AG04449 (cell line): ENCODE data around the gene PBX3.

ENCODE experiments used
- CTCF ChIA-PET: fragments of 350-600 bp; formaldehyde crosslinking; extraction: SDS; loops from one replicate; lab custom pipeline; 2021; ENCODE audit warnings: antibody characterized with exemption; lab: Yijun Ruan, JAX
- POLR2A ChIA-PET: fragments of 400-600, 350-600 bp; formaldehyde crosslinking; extraction: SDS; loops from one replicate; lab custom pipeline; 2020; ENCODE audit warnings: antibody characterized with exemption, inconsistent platforms; lab: Yijun Ruan, JAX
- DNase-seq: peaks from one replicate; pipeline ENCODE4 v3.0.0-alpha.2; 2010; ENCODE audit warnings: low read depth, low spot score
- H3K4me3 ChIP-seq: 2 replicates; pipeline ENCODE4 v1.5.1; 2011; ENCODE audit warnings: low read depth, mild to moderate bottlenecking, control low read depth, low read length
- TF ChIP-seq, protein P1 (sequence below): IDR thresholded peaks from one replicate; pipeline ENCODE4 v1.5.1; 2011; ENCODE audit warnings: mild to moderate bottlenecking, moderate library complexity, low read length, control low read depth, inconsistent platforms; ENCODE audit not compliant: insufficient read depth; ENCODE audit errors: missing control alignments

PBX3 gene

GRCh38 chr9:125972012-125972729, 225.0 kb downstream of the PBX3 start:
- no peak for DNase-seq
- no peak overlapping the region for H3K4me3 ChIP-seq
- CTCF ChIA-PET, result no interaction called here
- POLR2A ChIA-PET, result no interaction called here
- TF ChIP-seq, protein P1, sequence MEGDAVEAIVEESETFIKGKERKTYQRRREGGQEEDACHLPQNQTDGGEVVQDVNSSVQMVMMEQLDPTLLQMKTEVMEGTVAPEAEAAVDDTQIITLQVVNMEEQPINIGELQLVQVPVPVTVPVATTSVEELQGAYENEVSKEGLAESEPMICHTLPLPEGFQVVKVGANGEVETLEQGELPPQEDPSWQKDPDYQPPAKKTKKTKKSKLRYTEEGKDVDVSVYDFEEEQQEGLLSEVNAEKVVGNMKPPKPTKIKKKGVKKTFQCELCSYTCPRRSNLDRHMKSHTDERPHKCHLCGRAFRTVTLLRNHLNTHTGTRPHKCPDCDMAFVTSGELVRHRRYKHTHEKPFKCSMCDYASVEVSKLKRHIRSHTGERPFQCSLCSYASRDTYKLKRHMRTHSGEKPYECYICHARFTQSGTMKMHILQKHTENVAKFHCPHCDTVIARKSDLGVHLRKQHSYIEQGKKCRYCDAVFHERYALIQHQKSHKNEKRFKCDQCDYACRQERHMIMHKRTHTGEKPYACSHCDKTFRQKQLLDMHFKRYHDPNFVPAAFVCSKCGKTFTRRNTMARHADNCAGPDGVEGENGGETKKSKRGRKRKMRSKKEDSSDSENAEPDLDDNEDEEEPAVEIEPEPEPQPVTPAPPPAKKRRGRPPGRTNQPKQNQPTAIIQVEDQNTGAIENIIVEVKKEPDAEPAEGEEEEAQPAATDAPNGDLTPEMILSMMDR, result no peak

- ChIA-PET CTCF (no interaction called here), POLR2A (no interaction called here)
- DNase-seq, result no peak
- no peak overlapping the region for H3K4me3 ChIP-seq
- TF ChIP-seq, protein P1, result no peak
Measured at GRCh38 chr9:125973547-125973946, 226.4 kb downstream of the PBX3 start.

- CTCF ChIA-PET, result interaction anchor here (0.9 kb wide), 1 partner anchor 9 kb away, joined by 3 read pairs; no protein-coding TSS in a partner anchor
- no peak overlapping the region for H3K4me3 ChIP-seq
- TF ChIP-seq, protein P1, result no peak
- POLR2A ChIA-PET, result no interaction called here
- DNase-seq, result no peak
Measured at GRCh38 chr9:125974705-125975104, 227.5 kb downstream of the PBX3 start.

DNA sequence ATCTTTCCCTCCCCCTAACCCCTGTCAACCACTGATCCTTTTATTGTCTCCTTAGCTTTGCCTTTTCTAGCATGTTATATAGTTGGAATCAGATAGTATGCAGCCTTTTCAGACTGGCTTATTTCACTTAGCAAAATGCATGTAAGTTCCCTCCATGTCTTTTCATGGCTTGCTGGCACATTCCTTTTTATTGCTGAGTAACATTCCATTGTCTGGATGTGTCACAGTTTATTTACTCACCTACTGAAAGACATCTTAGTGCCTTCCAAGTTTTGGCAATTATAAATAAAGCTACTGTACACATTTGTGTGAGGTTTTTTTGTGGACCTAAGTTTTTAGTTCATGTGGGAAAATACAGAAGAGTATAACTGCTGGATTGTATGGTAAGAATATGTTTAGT, 230.1 kb downstream of the PBX3 start:
- POLR2A ChIA-PET, result no interaction called here
- CTCF ChIA-PET, result no interaction called here
- H3K4me3 ChIP-seq, result no peak overlapping the region
- TF ChIP-seq, protein P1, result no peak
- DNase-seq, result no peak

GRCh38 chr9:125979383-125979782, 232.2 kb downstream of the PBX3 start:
- TF ChIP-seq, protein P1, result no peak
- no peak for DNase-seq
- no peak overlapping the region for H3K4me3 ChIP-seq
- CTCF ChIA-PET, result no interaction called here
- POLR2A ChIA-PET, result no interaction called here

DNA sequence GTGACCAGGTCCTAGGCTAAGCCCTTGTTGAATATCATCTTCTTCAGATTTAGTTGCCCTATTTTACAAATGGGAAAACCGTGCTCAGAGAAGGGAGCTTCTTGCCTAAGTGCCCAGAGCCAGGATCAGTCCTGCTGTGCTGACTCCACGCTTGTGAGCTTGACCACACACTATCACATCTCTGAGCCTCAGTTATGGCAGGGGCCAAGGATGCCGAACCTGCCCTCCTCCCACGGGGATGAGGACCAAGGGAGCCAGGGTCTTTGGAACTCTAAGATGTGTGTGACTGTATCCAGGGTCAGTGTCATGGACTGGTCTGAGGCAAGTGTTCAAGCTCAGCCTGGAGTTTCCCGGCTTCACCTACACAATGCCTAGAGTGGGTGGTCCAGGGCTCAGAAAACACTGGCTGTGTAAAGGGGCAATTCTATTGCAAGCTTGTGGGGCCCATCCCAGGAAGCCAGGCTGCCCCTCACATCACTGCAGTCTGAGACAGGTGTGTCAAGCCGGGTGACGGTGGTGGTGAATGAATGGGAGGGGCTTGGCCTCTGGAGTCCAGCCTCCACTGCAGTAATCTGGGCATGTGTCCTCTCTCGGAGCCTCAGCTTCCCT, 235.7 kb downstream of the PBX3 start:
- no peak overlapping the region for H3K4me3 ChIP-seq
- POLR2A ChIA-PET, result no interaction called here
- DNase-seq, result no peak
- TF ChIP-seq, protein P1, result no peak
- CTCF ChIA-PET, result interaction anchor here (1.0 kb wide), 1 partner anchor 9 kb away, joined by 3 read pairs; no protein-coding TSS in a partner anchor
